HG02884 (cell line): ENCODE data around the gene PKD2.
"Not testable (repeated sequence)": the region's sequence is repeated elsewhere in the genome, so short reads cannot be mapped to it uniquely, and the experiment has no call there.

Experiments
- ATAC-seq: cut with Tn5 transposase; IDR thresholded peaks from one replicate; pipeline ENCODE4 v1.9.1; 2021; ENCODE audit warnings: mild to moderate bottlenecking, moderate library complexity; ENCODE audit not compliant: unreplicated experiment

Gene PKD2

GRCh38 chr4:88063634-88064296 lies 56.3 kb downstream of the PKD2 start:
- no peak for ATAC-seq

DNA sequence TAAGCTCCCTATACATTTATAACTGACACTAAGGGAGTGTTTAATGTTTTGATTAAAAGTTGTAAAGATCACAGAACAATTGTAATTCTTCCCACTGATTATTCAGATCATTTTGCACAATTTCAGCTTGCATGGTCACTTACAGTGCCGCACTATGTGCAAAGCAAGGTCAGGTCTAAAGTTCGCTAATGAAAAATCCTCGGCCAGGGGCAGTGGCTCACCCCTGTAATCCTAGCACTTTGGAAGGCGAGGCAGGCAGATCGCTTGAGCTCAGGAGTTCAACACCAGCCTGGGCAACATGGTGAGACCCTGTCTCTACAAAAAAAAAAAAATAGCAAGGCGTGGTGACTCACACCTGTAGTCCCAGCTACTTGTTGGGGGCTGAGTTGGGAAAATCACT lies 57.0 kb downstream of the PKD2 start:
- no peak for ATAC-seq

DNA sequence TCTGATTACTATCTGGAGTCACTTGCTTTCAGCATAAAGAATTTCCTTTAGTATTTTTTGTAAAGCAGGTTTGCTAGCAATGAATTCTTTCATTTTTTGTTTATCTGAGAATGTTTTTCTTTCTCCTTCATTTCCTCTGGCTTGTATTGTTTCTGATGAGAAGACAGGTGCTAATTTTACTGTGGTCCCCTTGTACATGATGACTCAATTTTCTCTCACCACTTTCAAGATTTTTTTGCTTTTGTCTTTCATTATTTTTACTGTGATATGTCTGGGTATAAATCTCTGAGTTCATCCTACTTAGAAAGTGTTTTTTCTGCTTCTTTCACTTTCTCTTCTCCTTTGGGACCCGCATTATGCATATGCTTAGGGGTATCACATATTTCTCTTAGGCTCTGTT lies 62.6 kb downstream of the PKD2 start:
- no peak for ATAC-seq

DNA sequence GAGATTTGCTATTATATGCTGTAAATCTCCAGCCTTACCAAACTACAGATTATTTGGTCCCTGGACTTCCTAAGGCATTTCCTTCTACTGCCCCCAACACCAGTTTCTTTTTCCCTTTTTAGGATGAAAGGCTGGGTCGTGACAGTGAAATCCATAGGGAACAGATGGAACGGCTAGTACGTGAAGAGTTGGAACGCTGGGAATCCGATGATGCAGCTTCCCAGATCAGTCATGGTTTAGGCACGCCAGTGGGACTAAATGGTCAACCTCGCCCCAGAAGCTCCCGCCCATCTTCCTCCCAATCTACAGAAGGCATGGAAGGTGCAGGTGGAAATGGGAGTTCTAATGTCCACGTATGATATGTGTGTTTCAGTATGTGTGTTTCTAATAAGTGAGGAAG lies 67.9 kb downstream of the PKD2 start:
- ATAC-seq = no peak

GRCh38 chr4:88077911-88078524 lies 70.6 kb downstream of the PKD2 start:
- no peak for ATAC-seq

DNA sequence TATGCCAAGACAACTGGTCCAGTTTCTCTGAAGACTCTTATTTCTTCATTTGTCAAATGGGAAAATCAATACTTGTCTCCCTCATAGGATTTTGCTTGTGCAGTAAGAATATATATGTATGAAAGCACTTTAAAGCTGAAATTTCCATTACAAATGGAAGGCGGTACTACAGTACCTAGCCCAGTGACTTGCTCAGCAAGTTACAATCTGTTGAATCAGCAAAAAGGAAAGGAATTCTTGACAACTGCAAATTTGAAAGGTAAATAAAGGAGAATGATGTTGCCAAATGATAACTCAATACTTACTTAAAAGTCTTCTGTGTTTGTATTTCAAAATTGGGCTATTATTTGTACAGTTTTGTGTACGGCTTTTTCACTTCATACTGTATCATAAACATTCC lies 71.1 kb downstream of the PKD2 start:
- ATAC-seq = no peak

GRCh38 chr4:88080626-88081025 lies 73.2 kb downstream of the PKD2 start:
- ATAC-seq = no peak

DNA sequence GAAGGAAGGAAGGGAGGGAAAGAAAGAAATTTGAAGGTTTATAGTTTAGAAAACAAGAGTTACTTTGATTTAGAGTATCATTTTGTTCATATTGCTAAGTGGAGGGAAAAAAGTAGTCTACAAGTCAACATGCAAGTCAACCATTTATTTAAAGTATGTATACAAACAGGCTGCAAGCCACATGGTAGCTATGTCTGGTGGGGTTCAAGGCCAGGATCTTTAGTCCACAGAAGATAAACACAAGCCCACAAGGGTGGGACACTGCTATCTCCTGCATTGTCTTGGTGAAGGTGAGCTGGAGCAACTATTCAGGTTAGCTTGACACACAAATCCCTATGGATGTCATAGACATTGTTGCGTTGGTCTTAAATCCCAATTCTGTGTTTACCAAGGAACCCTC lies 79.6 kb downstream of the PKD2 start:
- no peak for ATAC-seq

DNA sequence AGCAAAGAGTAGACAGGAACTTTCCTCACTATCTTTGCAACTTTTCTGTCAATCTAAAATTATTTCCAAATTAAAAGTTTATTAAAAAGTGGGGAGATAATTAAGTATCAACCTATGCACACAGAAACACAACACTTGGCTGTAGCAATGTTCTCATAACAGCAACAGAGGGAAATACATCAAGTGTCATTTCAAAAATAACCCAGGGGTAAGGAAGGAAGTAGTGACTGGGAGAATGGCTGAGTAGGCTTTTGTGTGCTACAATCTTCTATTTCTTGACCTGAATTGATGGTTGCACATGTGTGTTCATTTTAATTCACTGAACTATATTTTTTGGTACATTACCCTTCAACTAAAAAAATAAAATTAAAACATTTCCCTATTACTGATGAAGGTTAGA lies 83.5 kb downstream of the PKD2 start:
- ATAC-seq = no peak

DNA sequence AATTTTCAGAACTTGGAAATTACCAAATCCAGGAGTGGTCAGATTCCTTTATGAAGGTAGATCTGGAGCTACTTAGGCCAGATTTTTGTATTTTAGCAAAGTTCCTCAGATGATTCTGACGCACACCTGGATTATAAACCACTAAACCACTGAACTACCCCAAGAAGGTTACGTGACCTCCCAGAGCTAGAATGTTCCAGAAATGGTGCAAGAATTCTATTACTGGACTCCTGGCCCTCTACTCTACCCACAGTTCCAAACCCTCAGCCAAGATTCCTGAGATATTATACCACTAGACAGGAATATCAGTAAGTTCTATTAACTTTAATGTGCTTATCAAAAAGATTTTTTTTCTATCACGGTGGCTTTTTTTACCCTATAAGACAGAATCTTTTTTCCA lies 83.9 kb downstream of the PKD2 start:
- no peak for ATAC-seq

DNA sequence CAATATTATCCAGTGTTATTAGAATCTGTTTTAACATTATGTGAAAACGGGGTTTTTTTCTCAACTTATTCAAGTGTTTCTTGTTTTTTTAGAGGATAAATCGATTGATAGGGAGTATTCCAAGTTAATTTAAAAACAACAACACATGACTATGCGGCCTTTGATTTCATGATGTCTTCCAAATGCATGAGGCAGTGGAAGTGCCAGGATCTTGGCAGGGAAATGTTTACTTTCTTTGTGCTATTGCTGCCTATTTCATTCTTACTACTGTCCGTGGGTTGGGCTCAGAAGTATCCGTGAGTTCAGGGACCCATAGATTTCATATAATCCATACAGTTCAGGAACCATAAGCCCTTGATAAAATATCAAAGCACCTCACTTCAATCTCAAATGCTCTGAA lies 86.4 kb downstream of the PKD2 start:
- no peak for ATAC-seq

DNA sequence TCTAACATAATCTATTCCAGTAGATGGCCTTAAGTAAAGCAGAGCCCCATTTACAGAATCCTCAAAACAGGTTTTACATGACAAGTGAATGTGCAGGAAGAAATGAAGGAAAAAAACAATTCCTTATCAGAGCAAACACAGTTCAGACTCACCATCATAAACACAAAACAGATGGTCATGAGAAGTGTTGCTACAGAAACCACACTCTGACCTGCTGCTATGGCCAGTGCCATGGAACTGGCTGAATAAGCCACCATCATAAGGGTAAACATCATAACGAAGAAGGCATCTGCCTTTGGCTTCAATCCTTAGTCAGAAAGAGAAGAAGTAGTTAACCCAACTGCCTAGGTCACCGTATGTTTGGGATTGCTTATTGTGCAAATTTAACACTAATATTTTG lies 89.9 kb downstream of the PKD2 start:
- no peak for ATAC-seq

DNA sequence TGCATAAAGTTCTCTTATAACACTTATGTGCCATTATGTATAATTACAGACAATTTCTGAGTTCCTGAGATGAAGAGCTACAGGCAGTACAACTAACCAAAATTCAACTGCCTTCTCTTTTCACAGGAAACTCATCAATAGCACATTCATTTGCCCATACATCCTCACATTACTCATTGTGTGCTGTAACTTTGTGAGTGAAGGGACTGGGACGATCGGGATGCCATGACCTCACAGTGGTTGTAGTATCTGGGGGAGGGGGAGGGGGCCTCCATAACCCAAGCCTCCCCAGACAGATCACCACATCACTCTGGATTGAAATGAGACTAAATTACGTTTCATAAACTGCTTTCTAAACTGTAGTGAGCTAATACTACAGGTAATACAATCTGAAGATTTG lies 90.3 kb downstream of the PKD2 start:
- no peak for ATAC-seq

GRCh38 chr4:88098993-88099752 lies 91.7 kb downstream of the PKD2 start:
- no peak for ATAC-seq

DNA sequence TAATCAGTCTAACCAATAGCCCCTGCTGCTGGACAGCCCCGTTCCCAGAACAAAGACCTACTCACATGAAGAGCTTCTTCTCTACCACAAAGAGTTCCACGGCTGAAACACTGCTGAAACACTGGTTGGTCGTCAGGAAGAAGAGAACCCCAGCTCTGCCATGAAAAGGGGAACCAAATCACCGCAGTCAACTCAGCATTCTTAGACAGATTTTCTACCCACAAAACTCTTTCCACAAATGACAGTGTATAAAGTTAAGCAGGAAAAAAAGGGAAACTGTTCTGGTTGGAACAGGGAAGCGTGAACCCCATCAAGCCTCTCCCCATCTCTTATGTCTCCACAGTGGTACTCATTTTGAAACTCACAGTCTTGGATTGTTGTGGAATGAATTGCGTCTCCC lies 93.7 kb downstream of the PKD2 start:
- ATAC-seq = no peak

DNA sequence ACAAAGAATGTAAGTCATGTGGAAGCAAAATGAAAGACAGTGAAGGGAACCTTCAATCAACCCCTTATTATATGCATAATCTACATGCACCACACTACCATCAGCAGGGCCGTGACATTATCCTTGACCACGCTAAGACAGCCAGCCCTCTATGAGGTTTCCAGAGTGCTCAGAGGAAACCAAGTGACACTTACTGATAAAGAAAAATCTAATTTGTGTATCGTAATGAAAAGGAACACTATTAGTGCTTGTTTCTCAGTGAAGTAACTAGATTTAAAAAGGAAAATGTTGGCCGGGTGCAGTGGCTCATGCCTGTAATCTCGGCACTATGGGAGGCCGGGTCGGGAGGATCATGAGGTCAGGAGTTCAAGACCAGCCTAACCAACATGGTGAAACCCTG lies 94.6 kb downstream of the PKD2 start:
- no peak for ATAC-seq

DNA sequence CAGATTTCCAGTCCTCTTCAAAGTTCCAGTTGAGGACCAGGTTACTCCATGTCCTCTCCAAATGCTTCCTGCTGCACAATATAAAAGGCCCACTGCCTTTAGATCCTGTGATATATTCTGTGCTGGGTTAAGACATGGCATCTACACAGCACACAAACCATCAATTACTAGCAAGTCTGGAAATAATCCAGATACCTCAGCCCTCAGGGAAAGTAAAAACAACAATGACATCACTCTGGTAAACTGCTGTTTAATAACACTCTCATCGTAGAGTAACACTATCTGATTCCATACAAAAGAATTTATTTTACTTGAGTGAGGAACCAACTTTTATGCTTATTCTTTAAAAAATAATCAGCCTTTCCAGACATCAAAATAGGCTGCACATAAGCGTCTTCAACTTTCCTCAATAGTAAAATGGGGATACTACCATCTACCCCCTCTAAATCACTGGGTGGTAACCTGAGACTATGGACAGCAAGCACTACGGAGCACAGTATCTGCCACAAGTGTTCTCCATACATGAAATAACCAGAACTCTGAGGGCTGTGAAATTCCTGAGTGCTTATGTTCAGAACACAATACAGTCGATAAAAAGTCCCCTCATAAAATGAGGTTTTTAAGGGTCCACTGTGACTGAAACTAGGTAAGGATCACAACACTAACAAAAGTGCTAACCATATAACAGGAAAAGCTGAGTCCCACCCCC lies 97.6 kb downstream of the PKD2 start:
- ATAC-seq = no peak

DNA sequence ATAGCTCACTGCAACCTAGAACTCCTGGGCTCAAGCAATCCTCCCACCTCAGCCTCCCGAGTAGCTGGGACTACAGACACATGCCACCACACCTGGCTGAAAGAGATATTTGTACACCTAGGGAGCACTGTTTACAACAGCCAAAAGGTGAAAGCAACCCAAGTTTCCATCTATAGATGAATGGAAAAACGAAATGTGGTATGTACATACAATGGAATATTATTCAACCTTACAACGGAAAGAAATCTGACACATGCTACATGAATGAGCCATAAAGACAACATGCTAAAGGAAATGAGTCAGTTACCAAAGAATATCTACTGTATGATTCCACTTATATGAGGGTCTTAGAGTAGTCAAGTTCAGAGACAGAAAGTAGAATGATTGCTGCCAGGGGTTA lies 98.8 kb downstream of the PKD2 start:
- no peak for ATAC-seq

- ATAC-seq = no peak
Observed at GRCh38 chr4:88107406-88108107, 100.1 kb downstream of the PKD2 start.

- not testable (repeated sequence) for ATAC-seq
Observed at GRCh38 chr4:88108108-88108465, 100.7 kb downstream of the PKD2 start.

GRCh38 chr4:88108747-88109122 lies 101.3 kb downstream of the PKD2 start:
- no peak for ATAC-seq
